Endodermal cell (in vitro differentiated cells): Measurements from ENCODE around the gene RTRAF. TPM values are rescaled to one million over a fixed set of nuclear protein-coding genes. Genes with fewer than 3 reads are reported as not detected.

Source experiments
- DNase-seq: peaks from one replicate; pipeline ENCODE4 v3.0.0-alpha.2; 2017
- H3K27ac ChIP-seq: 2 replicates; pipeline ENCODE4 v1.5.1; 2013; ENCODE audit warnings: mild to moderate bottlenecking, low read depth, low read length, moderate library complexity
- H3K27me3 ChIP-seq: 2 replicates; pipeline ENCODE4 v1.6.1; 2013; ENCODE audit warnings: mild to moderate bottlenecking, low read length, moderate library complexity; ENCODE audit not compliant: insufficient read depth, control insufficient read depth, poor library complexity, severe bottlenecking
- H3K36me3 ChIP-seq: 2 replicates; pipeline ENCODE4 v1.7.0; 2013; ENCODE audit warnings: mild to moderate bottlenecking, low read length, moderate library complexity; ENCODE audit not compliant: control insufficient read depth, insufficient read depth
- H3K4me1 ChIP-seq: one replicate; pipeline ENCODE4 v1.7.0; 2013; ENCODE audit warnings: low read length; ENCODE audit not compliant: control insufficient read depth, insufficient read depth
- H3K4me3 ChIP-seq: 2 replicates; pipeline ENCODE4 v1.5.1; 2013; ENCODE audit warnings: mild to moderate bottlenecking, low read length, moderate library complexity
- H3K9ac ChIP-seq: 2 replicates; pipeline ENCODE4 v1.6.1; 2013; ENCODE audit warnings: mild to moderate bottlenecking, low read length, moderate library complexity; ENCODE audit not compliant: poor library complexity, severe bottlenecking; ENCODE audit errors: extremely low read depth
- H3K9me3 ChIP-seq: 2 replicates; pipeline ENCODE4 v1.6.1; 2013; ENCODE audit warnings: mild to moderate bottlenecking, low read length, moderate library complexity; ENCODE audit not compliant: control insufficient read depth
- H3K27ac Mint-ChIP-seq: 2 replicates; pipeline ENCODE4 v1.8.0; 2020; ENCODE audit warnings: mixed read lengths
- H3K27me3 Mint-ChIP-seq: 2 replicates; pipeline ENCODE4 v1.8.0; 2021; ENCODE audit warnings: mild to moderate bottlenecking, mixed read lengths; ENCODE audit not compliant: insufficient read depth
- H3K36me3 Mint-ChIP-seq: 2 replicates; pipeline ENCODE4 v1.8.0; 2020; ENCODE audit warnings: low read depth, mixed read lengths
- H3K4me1 Mint-ChIP-seq: 2 replicates; pipeline ENCODE4 v1.8.0; 2020; ENCODE audit warnings: mixed read lengths
- H3K4me3 Mint-ChIP-seq: 2 replicates; pipeline ENCODE4 v1.8.0; 2020; ENCODE audit warnings: mild to moderate bottlenecking, moderate library complexity, mixed read lengths
- H3K9me3 Mint-ChIP-seq: 2 replicates; pipeline ENCODE4 v1.8.0; 2020; ENCODE audit warnings: mild to moderate bottlenecking, mixed read lengths
- WGBS, 2 experiments: methylation state at CpG; one replicate each; pipeline versions ENCODE4 v1.1.5 to v1.1.7; 2013; ENCODE audit warnings: missing lambda C conversion rate in 2 of 2, mixed read lengths in 1 of 2; ENCODE audit not compliant: insufficient coverage in 1 of 2, insufficient read length in 1 of 2; 5-methylcytosine and 5-hydroxymethylcytosine counted together
- total RNA-seq, 2 donors: library from RNA; stranded (reverse); fragmentation: NEBNext Ultra II Directional in 1 of 2; extraction: Animal tissue kit (Norgen Biotek cat#: 25700) in 1 of 2; gene quantifications; 2 replicates in 1 of 2; 3 replicates in 1 of 2; pipeline ENCODE4 v1.2.1, GENCODE V29; 2021
- TF ChIP-seq, protein P1 (sequence below): fragments of 200-600 bp; sonication (generic); conservative IDR thresholded peaks from 2 replicates; pipeline ENCODE4 v1.5.0; 2021; ENCODE audit warnings: antibody characterized with exemption, mild to moderate bottlenecking

RTRAF gene
- total RNA-seq, 2 donors from 2014 or later: 284 to 307 TPM

DNA sequence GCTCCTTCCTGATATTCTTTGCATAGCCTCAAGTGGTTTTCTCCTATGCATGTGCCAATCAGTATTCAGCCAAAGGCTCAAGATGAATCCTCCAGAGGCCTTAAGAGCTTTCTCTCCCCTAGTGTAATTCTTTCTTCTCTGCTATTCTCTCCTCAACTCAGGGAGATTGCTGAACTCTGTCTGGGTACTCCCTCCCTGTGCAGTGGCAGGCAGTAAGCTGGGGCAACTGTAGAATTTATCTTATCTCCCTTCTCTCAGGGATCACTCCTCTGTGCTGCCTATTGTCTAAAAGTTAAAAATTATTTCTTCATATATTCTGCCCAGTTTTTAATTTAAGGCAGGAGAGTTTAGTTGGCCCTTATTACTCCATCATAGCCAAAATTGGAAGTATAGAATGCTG is 28.5 kb upstream of the RTRAF start:
- no peaks in the 10 kb centered on the region for H3K27me3 Mint-ChIP-seq
- H3K9me3 Mint-ChIP-seq: peaks cover 29% of the 10 kb centered on the region

DNA sequence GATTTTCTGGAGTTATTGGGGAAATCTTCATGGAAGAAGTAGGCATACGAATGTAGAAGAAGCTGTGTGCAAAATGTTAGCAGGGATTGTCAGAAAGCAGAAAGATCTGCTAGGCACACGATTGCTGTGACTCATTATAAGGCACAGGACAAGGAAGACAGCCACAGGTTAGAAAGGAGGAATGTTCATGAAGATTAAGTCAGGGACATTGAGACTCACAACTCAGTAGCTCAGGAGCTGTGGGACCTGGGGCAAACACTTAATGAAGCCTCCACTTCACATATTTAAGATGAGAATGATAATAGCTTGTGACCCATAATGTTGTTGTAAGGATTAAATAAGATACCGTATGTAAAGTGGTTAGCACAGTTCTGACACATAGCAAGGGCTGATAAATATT is 26.6 kb upstream of the RTRAF start:
- Histone ChIP-seq H3K9ac (no peak overlapping the region), H3K9me3 (peaks cover 25% of the 10 kb centered on the region), H3K4me1 (no peaks in the 10 kb centered on the region), H3K36me3 (peaks cover 24% of the 10 kb centered on the region), H3K4me3 (no peak overlapping the region), H3K27ac (no peak overlapping the region), H3K27me3 (no peaks in the 10 kb centered on the region)
- Mint-ChIP-seq H3K36me3 (peaks cover 27% of the 10 kb centered on the region), H3K9me3 (peaks cover 26% of the 10 kb centered on the region), H3K27ac (peak overlapping the region; percentile 5), H3K27me3 (no peaks in the 10 kb centered on the region), H3K4me3 (no peak overlapping the region), H3K4me1 (peaks cover 9% of the 10 kb centered on the region)
- DNase-seq: no peak
- 78 to 86% methylated on average over 2 of the region's 3 CpGs for WGBS, 2 experiments
- TF ChIP-seq, protein P1, sequence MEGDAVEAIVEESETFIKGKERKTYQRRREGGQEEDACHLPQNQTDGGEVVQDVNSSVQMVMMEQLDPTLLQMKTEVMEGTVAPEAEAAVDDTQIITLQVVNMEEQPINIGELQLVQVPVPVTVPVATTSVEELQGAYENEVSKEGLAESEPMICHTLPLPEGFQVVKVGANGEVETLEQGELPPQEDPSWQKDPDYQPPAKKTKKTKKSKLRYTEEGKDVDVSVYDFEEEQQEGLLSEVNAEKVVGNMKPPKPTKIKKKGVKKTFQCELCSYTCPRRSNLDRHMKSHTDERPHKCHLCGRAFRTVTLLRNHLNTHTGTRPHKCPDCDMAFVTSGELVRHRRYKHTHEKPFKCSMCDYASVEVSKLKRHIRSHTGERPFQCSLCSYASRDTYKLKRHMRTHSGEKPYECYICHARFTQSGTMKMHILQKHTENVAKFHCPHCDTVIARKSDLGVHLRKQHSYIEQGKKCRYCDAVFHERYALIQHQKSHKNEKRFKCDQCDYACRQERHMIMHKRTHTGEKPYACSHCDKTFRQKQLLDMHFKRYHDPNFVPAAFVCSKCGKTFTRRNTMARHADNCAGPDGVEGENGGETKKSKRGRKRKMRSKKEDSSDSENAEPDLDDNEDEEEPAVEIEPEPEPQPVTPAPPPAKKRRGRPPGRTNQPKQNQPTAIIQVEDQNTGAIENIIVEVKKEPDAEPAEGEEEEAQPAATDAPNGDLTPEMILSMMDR: no peak

More for the DNA sequence above, 28.5 kb upstream of the RTRAF start:
- Histone ChIP-seq H3K9me3 (peaks cover 31% of the 10 kb centered on the region), H3K27ac (no peak overlapping the region), H3K36me3 (peaks cover 33% of the 10 kb centered on the region), H3K9ac (no peak overlapping the region), H3K4me3 (no peak overlapping the region), H3K4me1 (no peaks in the 10 kb centered on the region), H3K27me3 (no peaks in the 10 kb centered on the region)
- peaks cover 40% of the 10 kb centered on the region for H3K36me3 Mint-ChIP-seq
- peaks cover 9% of the 10 kb centered on the region for H3K4me1 Mint-ChIP-seq
- H3K27ac Mint-ChIP-seq: no peak overlapping the region
- TF ChIP-seq, protein P1: no peak
- DNase-seq: no peak
- no peak overlapping the region for H3K4me3 Mint-ChIP-seq

DNA sequence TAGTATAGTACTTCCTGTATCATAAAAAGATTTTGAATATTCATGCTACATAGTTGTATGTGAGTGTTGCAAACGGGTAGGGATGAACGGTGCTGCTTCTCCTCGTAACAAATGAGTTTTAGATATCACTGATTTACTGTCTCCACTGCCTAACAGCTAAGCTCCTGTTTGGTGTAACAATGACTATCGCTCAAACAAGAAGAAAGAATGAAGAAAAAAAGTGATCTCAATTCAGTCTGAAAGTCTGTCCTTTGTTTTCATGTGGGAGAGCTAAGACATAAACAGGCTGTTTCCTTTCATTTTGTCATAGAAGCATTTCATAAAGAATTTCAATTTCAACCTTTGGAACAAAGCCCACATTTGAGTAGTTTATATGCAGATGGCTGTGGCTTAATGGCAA is 26.1 kb upstream of the RTRAF start:
- no peak overlapping the region for H3K27ac Mint-ChIP-seq
- peaks cover 9% of the 10 kb centered on the region for H3K4me1 Mint-ChIP-seq
- H3K9me3 ChIP-seq: peaks cover 19% of the 10 kb centered on the region
- H3K4me3 Mint-ChIP-seq: no peak overlapping the region
- H3K9me3 Mint-ChIP-seq: peaks cover 21% of the 10 kb centered on the region
- no peak for DNase-seq
- no peaks in the 10 kb centered on the region for H3K4me1 ChIP-seq
- 90 to 99% methylated on average over 3 to 4 of the region's 4 CpGs for WGBS, 2 experiments
- peaks cover 19% of the 10 kb centered on the region for H3K36me3 ChIP-seq
- no peak overlapping the region for H3K4me3 ChIP-seq
- no peak overlapping the region for H3K27ac ChIP-seq
- no peaks in the 10 kb centered on the region for H3K27me3 Mint-ChIP-seq
- H3K9ac ChIP-seq: no peak overlapping the region
- no peaks in the 10 kb centered on the region for H3K27me3 ChIP-seq
- TF ChIP-seq, protein P1: no peak
- peaks cover 21% of the 10 kb centered on the region for H3K36me3 Mint-ChIP-seq
